Measurements from ENCODE around the gene GALNT11.

Gene GALNT11

DNA sequence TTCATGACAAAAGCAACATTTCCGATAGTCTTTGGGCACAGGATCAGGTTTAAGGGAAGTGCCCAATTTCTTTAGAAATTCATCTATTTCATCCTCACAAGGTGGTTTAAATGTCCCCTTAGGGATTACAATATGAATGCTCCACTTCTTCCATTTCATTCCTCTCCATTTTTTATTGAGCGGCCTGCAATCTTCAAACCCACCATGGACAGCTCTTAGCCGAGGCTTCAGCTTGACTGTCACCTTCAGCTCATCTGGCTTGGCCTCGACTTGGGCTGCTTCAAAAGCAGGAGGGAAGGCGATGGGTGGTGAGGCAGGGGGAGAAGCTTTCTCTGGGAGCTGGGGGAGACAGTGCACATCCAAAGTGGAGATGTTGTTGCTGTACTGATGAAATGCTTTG, 123.2 kb downstream of the GALNT11 start:
- no peak for DNase-seq (ENCODE audit: low spot score)

DNA sequence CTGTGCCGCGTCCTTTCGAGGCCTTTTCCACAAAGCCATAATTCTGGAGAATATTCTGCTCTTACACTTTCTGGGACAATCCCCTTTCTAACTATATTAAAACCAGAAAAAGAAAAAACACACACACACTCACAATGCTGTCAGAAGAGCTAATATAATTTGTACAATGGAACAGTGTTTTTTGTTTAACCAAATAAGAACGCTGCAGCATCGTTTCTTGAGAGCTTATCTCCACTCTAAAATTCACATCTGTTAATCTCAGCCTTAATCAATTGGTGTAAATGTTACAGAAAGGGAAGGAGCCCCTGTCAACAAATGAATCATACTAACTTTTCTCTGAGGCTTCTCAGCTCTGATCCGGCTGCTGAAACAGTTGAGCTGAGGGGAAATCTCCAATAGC, 123.9 kb downstream of the GALNT11 start:
- DNase-seq (ENCODE audit: low spot score), result no peak

DNA sequence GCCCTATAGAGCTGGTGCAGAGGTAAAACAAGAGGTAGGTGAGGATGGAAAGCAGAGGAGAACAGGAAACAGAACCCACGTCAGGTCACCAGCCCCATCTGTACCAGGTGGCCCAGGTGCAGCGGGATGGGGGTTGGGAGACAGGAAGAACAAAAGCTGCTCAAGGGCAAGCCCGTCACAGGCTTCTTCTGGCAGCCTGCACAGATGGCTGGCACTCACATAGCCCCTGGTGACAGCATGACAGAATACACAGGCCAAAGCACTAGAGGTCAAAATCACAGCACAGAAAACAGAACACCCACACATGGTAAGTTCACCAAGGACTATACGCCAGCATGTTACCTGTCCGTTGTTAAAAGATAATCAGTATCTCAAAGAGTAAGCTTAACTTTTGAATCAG, 126.8 kb downstream of the GALNT11 start:
- DNase-seq (ENCODE audit: low spot score), result no peak

DNA sequence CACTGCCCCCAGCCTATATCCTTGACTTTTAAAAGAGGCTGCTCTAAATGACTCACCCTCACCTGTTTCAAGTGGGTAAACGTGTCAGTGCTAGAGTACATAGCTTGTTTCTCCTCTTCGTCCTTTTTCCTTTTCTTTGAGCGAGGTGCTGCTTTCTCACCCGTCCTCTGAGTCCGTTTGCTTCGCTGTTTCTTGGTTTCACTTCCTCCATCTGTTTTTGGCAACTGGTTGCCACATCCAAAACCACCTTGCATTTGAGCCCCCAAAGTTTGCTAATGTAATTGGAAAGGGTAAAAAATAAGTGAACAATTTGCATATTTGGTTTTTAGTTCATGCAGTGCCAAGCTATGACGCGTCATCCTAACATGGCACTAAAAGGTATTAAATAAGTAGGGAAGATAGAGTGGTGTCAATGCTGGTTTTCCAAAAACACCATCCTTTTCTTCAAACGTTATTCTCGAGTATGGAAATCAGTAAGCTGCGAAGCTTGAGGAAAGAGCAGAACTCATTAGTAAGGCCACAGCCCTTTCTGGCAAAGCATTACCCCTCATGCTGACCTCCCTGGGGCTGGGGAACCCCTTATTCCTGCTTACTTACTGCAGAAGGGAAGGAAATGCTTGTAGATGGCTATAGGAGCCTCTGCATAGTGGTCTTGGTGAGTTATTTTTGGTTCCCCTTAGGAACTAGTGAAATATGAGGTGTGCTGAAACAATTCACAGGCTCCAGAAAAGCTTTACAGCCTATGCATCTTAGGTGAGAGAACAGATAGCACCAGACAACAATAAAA, 133.5 kb downstream of the GALNT11 start:
- no peak for DNase-seq (ENCODE audit: low spot score)

DNA sequence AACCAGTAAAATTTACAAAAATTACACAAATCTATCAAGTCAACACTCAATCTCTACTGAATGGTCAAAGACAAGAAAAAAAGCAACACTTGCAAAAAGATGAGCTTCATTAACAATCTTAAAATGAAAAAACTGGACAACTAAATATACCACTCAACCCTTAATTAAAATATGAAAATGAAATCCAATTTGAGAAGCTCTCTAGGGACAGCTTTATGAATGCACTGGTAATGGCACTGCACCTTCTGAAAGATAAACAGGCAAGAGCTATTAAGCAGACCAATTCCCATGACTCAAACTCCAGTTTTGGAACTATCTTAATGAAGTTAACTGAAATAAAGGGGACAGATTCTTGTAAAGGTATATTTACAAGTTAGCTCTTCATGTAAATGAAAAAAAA, 135.7 kb downstream of the GALNT11 start:
- no peak for DNase-seq (ENCODE audit: low spot score)

DNA sequence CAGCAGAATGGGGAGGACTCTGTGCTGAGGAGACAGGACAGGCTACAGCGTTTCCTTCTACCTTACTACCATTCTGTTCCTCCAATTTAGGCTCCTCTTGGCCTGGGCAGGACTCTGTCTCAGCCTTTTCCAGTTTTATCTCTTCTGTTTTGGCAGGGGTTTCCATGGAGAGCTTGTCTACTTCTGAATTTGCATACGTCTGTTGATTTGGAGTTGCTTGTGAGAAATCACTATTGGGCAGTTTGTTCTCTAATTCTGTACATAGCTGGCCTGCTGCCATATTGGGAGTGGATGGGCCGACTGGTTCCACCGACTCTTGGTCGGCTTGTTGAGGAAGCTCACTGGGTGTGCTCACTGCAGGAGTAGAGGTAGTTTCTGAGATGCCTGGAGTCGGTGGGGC, 136.8 kb downstream of the GALNT11 start:
- DNase-seq (ENCODE audit: low spot score), result no peak
